Activated CD4-positive, alpha-beta T cell treated with anti-CD3 and anti-CD28 coated beads for 1 hour (primary cell): Measurements from ENCODE around the gene UPK1A.
"Not testable (repeated sequence)": the region's sequence is repeated elsewhere in the genome, so short reads cannot be mapped to it uniquely, and the experiment has no call there.

Source experiments
- DNase-seq: peaks from one replicate; pipeline ENCODE4 v3.0.0-alpha.2; 2020

UPK1A gene

DNA sequence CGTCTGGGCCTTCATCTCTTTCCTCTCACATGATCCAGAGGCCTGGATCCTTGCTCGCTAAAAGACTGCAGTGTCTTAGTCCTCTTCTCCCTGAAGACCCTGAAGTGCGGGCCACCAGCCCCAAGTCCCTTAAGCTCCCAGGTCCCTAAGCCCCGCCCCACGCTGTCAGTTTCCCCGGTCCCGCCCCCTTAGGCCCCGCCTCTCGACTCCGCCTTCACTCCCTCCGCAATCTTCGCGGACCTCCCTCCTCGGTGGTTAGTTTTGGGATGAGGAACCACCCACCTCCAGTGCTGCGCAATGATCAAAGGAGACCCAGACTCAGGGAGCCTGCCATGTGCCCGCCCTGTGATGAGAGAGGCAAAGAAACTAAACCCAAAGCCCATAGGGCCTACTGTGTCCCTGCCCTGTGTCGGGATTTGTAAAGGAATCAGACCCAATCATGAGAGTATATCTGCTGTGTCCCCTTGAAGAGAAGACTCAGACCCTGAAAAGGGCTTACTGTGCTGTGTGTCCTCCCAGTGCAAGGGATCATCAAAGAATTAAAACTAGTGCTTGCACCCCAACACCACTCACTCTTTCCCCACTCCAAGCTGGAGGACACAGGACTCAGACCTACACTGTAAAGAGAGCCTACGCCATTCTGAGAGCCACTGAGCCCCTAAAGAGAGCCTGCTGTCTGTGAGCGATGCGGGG, 21.2 kb upstream of the UPK1A start:
- peak; percentile 56 for DNase-seq

DNA sequence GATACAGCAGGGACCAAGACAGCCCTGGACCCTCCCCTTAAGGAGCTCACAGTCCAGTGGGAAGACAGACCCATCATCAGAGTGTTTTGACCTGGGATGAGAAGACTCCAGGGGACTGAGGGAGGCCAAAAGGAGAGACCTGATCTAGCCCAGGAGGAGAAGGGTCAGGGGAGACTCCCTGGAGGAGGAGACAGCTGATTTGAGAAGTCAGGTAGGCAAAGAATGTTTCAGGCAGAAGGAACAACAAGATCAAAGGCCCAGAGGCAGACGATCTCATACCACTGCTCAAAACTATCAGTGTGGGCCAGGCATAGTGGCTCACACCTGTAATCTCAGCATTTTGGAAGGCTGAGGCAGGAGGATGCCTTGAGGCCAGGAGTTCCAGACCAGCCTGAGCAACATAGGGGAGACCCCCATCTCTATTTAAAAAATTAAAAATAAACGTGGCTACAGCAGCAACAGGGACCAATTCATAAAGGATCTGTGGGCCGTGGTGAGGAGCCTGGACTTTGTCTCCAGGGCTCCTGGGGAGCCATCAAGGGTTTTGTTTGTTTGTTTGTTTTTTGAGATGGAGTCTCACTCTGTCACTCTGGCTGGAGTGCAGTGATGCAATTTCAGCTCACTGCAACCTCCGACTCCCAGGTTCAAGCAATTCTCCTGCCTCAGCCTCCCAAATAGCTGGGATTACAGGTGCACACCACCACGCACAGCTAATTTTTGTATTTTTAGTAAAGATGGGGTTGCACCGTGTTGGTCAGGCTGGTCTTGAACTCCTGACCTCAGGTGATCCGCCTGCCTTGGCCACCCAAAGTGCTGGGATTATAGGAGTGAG, 20.4 kb upstream of the UPK1A start:
- DNase-seq: no peak

DNA sequence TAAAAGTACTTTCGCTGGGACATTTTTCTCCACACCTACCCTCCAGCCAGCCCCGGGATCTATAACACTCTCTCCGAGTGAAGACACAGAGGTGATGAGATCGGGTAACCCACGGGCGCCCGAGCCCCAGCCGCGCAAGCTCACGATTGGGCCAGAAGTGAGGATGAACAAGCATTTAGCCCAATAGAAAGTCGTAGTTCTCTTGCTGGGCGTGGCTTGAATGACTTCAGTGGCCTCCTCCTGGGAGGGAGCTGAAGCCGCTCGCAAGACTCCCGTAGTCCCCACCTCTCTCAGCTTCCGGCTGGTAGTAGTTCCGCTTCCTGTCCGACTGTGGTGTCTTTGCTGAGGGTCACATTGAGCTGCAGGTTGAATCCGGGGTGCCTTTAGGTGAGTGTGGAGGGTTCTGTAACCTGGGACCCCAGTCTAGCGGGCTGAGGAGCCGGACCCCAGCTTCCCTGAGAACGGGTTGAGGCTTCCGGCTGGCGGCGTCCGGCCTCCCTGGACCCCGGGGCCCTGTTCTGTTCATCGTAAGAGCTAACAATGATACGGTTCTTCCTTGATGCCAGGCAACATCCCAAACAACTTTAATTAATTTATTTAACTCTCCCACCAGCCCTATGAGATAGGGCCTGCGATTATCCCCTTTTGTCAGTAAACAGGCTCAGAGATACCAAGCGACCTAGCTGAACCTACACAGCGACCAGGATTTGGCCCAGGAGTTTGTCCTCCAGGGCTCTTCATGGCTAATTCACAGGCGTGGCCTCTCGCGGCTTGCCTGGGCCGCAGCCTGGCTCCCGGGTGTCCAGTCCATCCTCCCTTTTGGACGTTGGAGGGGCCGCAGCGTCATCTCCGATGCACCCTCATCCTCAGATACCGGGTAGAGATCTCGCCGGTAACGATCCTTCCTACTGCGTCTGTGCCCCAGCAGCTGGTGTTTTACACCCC, 18.0 kb upstream of the UPK1A start, which contains the start of gene COX6B1:
Gene COX6B1, plus strand, starts transcription at position 307 of the 945 bp plus-strand sequence. CDS start 2,921 bp downstream, outside the sequence.
- peak; percentile 83 for DNase-seq

DNA sequence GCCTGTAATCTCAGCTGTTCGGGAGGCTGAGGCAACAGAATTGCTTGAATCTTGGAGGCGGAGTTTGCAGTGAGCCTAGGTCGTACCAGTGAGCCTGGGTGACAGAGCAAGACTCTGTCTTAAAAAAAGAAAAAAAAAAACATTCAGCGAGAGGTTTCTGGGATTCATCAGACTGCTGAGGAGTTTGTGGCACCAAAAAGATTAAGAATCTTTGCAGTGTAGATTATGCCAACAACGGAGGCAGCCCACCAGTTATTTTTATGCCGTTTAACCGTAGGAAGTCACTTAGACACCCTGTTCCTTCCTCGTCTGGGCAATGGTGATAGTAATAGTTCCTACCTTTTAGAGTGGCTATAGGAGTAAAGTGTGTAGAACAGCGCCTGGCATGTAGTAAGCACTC, 15.7 kb upstream of the UPK1A start:
- DNase-seq: no peak

DNA sequence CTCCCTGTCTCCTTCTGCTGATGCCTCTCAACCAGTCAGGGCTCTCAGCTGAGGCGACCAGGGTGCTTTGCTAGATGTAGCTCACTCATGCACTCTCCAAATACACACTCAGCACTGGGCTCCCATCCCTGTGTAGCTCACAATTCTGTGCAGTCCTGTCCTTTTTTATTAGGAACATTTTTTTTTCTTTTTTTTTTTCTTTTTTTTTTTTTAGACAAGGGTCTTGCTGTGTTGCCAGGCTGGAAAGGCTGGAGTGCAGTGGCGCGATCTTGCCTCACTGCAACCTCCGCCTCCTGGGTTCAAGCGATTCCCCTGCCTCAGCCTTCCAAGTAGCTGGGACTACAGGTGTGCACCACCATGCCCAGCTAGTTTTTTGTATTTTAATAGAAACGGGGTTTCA, 11.5 kb upstream of the UPK1A start:
- not testable (repeated sequence) for DNase-seq

DNA sequence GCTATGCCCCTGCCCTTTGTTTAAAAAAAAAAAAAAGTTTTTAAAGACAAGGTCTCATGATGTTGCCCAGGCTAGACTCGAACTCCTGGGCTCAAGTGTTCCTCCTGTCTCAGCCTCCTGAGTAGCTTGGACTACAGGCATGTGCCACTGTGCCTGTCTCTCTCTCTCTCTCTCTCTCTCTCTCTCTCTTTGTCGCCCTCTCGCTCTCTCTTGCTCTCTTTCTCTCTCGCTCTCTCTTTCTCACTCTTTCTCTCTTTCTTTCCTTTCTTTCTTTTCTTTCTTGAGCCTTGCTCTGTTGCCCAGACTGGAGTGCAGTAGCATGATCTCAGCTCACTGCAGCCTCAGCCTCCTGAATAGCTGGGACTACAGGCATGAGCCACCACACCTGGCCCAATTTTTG, 10.7 kb upstream of the UPK1A start:
- no peak for DNase-seq

DNA sequence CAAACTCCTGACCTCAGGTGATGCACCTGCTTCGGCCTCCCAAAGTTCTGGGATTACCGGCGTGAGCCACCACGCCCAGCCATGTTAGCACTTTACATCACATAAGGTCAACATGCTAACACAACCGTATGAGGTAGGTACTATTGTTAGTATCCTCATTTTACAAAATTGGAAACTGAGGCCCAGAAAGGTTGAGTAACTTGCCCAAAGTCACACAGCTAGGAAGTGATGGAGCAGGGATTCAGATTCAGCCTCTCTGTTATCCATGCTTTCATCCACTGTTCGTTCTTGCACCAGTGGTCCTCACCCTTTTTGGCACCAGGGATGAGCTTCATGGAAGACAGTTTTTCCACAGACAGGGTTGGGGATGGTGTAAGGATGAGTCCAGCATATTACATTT, 9.6 kb upstream of the UPK1A start:
- DNase-seq: no peak

DNA sequence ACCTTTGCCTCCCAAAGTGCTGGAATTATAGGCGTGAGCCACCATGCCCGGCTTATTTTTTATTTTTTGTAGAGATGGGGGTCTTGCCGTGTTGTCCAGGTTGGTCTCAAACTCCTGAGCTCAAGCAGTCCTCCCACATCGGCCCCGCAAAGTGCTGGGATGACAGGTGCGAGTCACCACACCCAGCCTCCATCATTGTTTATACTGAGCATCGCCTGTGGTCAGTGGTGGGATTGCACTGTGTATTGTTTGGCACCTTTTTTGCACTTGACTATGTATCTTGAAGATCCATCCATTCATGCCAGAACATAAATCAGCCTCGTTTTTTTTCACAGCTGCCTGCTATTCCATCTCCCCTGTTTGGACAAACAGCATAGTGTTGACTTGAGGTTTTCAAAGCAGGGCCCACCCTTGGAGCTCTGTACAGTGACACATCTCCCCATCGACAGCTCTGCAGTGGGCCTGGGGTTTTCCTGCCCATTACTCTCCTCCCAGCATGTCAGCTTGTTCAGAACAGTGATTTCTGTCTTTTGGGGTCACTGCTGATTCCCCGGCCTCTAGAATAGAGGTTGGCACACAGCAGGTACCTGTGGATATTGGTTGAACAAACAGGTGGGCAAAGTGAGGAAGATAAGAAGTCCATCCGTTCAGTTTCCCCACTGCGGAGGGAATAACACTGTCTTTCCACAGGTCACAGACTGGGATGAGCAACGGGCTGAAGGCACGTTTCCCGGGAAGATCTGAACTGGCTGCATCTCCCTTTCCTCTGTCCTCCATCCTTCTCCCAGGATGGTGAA, 8.2 kb upstream of the UPK1A start:
- no peak for DNase-seq

DNA sequence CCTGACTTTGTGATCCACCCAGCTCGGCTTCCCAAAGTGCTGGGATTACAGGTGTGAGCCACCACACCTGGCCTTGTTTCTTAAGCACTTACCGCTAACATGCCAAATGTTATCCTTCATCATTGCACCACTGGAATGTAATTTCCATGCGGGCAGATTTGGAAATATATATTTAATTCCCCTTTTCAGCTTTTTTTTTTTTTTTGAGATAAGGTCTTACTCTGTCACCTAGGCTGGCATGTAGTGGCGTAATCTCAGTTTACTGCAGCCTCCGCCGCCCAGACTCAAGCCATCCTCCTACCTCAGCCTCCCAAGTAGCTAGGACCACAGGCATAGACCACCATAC, 4.3 kb upstream of the UPK1A start:
- no peak for DNase-seq

DNA sequence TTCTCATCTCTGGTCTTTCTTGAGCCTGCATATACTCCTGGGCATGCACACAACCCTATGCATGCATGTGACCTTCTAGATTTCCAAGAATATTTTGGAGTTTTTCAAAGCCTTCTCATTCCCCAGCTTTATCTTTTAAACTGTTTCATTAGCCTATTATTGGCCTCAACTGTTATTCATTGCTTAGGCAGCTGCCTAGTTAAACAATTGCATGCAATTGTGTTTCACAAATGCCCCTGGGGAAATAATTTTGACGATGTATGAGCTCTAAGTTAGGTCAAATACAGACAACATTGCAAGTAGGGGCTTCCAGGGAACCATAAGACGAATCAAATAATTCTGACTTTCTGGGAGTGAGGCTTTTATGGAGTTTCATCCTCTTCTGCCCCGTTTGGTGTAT, 2.3 kb upstream of the UPK1A start:
- DNase-seq: no peak

DNA sequence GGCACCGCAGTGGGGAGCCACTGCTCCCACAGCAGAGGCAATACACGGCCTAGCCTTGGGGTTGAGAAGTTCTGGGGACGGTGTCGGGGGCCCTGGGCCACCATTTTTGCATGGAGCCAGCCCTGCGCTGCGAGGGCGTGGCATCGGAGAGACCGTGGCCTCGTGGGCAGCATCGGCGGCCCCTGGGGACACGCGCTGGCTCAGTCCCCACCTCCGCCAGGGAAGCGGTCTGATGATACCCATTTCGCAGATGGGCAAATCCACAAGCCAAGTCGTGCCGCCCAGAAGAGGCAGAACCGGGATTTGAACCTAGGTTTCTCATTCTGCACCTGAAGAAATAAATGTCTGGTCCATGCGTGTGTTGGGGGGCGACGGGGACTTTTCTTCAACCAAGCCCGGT, 1.2 kb upstream of the UPK1A start:
- DNase-seq: no peak

DNA sequence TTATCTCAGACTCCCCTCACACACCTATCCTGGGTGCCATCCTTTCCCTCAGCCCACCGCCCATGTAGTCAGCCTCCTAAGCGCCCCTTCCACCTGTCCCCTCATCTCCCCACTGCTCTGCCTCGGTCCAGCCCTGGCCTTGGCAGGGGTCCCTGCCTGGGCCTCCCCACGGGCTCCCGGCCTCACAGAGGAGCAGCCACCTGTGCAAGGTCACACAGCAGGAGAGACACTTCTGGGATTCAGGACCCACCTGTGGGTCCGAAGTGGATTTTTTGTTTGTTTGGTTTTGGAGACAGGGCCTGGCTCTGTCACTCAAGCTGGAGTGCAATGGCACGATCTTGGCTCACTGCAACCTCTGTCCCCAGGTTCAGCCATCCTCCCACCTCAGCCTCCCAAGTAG, 713 bp upstream of the UPK1A start:
- DNase-seq: no peak

DNA sequence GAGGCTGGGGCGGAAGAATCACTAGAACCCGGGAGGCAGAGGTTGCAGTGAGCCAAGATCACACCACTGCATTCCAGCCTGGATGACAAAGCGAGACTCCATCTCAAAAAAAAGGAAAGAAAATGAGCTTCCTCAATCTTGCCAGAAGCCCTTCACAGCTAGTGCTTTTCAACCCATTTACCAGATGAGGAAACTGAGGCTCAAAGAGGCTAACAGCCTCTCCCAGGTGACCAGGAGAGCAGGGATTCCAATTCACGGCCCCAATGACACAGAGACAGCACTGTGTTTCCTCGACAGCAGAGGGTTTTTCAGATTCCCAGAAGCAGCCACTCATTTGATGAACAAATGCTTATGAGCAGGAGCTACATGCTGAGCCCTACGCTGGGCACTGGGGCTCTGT, 3.2 kb downstream of the UPK1A start:
- DNase-seq: no peak

DNA sequence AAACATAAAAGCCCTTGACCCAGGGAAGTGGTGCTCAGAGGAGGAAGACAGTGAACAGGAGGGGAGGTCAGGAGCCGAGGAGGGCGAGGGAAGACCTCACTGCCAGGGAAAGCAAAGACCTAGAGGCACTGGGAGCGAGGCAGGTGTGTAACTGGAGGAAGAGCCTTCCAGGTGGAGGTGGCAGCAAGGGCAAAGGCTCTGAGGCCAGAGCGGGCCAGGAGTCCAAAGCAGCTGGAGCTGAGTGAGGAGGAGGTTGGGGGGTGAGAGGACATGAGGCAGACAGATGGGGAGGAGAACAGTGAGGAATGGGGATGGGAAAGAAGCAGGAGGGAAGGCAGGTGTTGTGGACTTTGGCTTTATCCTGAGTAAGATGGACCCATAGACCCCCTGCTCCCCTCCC, 3.7 kb downstream of the UPK1A start:
- no peak for DNase-seq

DNA sequence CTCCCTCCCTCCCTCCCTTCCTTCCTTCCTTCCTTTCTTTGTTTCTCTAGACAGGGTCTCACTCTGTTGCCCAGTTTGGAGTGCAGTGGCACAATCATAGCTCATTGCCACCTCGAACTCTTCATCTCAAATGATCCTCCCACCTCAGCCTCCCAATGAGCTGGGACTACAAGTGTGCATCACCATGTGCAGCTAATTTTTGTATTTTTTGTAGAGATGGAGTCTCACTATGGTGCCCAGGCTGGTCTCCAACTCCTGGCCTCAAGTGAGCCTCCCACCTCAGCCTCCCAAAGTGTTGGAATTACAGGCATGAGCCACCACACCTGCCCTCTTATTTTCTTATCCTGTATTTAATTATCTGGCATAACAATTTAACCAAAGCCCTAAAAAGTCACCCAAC, 4.4 kb downstream of the UPK1A start:
- no peak for DNase-seq

DNA sequence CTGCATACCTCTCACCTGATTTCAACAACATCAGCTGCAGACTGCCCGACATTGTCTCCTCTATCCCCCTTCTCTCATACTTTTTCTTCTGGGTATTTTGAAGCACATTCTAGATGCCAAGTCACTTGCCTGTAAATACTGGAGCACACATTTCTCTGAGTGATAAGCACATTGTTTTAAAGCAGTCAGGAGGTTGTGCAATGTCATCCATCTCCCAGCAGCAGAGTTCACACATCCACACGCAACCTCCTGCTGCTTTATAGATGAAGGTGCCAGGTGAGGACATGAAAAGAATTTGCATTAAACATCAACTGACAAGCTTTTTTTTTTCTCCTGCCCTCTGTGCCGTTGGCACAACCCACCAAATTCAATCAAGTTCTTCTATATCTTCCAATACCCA, 5.5 kb downstream of the UPK1A start:
- no peak for DNase-seq

DNA sequence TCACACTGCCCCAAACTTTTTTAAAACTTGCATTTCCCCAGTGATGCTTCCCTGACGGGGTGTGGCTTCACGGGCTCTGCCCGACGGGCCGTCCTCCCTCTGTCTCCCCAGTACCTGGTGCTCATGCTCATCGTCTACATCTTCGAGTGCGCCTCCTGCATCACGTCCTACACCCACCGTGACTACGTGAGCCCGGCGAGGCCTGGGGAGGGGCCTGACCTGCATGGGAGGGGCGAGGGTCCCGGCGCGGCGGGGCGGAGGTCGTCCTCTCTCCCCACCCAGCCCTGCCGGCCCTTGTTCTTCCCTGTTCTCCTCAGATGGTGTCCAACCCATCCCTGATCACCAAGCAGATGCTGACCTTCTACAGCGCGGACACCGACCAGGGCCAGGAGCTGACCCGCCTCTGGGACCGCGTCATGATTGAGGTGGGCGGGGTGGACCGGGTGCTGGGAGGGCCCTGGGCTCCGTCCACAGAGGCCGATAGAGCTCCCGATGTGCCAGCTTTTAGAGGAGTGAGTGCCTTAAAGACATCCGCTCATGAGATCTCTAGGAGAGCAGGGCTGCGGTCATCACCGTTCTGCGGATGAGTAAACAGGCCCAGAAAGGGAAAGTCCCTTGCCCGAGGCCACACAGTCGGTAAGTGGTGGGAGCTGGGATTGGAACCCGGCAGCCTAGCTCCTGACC, 6.9 kb downstream of the UPK1A start:
- peak; percentile 16 for DNase-seq

DNA sequence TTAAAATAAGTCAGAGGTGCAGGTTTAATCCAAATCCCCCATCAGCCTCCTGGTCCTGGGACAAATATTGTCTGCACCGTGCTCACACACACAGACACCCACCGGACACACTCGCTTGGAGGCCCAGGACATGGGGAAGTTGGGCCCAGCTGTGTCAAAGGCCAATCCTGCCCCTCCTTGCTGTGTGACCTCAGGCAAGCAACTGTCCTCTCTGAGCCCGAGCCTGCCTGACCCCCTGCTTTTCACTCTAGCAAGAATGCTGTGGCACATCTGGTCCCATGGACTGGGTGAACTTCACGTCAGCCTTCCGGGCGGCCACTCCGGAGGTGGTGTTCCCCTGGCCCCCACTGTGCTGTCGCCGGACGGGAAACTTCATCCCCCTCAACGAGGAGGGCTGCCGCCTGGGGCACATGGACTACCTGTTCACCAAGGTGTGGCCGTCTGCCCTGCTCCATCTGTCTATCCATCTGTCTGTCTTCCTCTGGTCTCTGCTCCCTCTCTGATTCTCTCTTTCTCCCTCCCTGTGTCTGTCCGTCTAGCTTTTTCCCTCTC, 9.3 kb downstream of the UPK1A start:
- no peak for DNase-seq

DNA sequence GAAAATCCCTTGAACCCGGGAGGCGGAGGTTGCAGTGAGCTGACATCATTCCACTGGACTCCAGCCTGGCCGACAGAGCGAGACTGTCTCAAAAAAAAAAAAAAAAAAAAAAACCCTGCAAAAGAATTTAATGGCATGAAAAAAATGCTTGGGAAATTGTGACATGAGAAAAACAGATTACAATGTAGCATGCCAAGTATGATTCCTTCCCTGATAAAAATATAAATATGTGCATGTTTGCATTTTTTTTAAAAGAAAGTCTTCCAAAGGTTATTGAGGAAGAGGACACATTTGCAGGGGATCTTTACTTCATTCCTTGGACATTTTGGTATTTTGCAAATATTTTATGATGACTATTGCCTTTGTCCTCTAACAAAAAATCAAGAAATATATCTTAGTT, 23.5 kb downstream of the UPK1A start:
- DNase-seq: no peak

DNA sequence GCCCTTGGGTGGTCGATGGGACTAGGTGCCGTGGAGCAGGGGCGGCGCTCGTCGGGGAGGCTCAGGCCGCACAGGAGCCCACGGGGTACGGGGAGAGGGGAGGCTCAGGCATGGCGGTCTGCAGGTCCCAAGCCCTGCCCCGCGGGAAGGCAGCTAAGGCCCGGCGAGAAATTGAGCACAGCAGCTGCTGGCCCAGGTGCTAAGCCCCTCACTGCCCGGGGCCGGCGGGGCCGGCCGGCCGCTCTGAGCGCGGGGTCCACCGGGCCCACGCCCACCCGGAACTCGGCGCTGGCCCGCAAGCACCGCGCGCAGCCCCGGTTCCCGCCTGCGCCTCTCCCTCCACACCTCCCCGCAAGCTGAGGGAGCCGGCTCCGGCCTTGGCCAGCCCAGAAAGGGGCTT, 24.8 kb downstream of the UPK1A start:
- DNase-seq: not testable (repeated sequence)

DNA sequence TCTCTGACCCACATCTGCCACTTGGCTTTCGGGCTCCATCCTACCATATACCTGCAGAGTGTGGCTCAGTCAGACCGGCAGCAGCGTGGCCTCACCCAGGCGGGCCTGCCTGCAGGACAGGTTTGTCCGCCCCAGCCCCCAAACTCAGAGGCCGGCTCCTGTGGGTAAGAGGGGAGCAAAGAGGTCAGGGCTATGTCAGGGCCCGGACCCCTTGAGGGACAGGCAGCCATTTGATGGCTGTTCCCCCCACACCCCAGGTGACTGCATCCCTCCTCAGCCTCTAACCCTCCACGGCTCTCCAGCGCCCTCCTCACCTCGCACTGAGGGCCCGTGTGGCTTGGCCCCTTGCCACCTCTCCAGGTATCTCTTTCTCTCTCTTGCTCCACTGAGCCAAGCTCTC, 25.7 kb downstream of the UPK1A start:
- no peak for DNase-seq

DNA sequence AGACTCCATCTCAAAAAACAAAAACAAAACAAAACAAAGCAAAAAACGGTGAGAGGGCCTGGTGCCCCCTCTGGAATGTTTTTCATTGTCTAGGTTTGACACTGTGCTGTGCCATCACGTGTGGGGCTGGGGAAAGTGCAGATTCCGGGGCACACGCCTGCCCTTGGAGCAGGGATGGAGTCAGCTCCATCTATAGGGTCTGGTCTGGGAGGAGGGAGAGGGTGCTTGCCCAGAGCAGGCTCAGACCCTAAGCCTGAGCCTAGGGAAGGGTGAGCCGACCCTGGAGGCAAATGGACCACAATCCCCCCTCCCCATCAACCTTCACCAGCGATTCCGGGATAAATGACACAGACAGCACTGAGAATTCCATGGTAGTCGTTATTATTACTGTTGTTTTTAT, 27.1 kb downstream of the UPK1A start:
- DNase-seq: no peak
